Measurements from ENCODE around the gene SPAG16.

- TF ChIP-seq CTCF (conservative IDR thresholded peaks at IDR 0.05; ENCODE audit: low read length) (no peak), EZH2phosphoT487 (IDR thresholded peaks at IDR 0.05; ENCODE audit: borderline replicate concordance) (no peak)
Measured at GRCh38 chr2:213237787-213238186, 46.5 kb upstream of the SPAG16 start.
